ENCODE results near the gene UMOD.

UMOD gene

DNA sequence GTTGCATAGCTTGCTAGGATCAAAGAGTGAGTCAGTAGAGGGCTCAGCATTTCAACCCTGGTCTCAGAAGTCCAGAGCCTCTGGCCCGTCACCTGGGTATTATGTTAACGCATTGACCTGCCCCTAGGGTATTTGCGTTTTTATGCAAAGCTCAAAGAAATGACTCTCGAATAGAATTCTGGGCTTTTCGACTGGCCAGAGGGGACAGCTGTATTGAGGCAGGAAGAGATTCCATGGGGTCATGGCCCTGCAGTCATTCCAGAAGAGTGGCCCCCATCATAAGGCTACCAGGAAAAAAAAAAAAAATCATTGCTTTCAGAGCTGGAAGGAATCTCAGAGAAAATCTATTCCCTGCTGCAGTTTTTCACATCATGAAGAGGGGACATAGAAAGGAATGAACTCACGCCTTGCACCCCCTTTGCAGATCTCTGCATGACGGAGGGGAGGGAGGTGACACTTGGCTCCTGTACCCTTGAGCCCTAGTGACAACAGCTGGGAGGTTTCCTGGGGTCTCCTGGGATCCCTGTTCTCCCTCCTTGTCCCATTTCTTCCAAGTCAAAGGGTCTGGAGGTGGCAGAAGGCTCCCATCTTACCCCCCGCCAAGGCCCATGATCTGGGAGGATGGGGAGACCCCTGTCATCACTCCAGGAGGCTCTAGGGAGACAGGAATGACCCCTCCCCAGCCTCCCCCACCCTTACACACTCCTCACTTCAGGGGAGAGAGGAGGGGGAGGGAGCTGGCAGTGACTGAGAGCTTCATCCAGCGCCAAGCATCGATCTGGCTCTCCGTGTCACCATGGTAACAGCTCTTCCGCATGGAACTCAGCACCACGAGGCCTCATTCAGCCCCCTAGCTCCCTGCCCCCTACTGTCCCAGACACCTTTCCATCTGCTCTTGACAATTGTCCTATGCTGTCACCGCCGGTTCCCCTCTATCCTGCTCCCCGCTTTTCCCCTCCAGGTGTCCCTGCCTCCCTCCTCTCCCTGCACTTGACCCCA, 61.0 kb downstream of the UMOD start:
- DNase-seq, result no peak

DNA sequence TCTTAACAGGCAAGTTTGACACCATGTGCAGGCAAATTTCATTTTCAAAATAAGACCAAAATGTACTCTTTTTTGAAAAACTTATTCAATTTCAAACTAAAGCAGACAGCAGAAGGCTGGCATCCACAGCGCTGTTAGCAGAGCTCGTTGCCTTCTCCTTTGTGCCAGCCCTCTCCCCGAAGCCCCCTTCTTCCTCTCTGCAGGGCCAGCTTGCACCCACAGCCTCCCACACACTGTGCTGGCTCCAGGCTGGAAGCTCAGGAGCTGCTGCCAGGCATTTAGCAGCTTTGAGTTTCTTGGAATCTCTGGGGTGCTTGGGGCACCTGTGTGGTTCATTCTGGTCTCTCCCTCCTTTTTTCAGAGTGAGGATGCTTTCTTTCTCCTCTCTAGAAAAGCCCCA, 62.9 kb downstream of the UMOD start:
- DNase-seq, result no peak

DNA sequence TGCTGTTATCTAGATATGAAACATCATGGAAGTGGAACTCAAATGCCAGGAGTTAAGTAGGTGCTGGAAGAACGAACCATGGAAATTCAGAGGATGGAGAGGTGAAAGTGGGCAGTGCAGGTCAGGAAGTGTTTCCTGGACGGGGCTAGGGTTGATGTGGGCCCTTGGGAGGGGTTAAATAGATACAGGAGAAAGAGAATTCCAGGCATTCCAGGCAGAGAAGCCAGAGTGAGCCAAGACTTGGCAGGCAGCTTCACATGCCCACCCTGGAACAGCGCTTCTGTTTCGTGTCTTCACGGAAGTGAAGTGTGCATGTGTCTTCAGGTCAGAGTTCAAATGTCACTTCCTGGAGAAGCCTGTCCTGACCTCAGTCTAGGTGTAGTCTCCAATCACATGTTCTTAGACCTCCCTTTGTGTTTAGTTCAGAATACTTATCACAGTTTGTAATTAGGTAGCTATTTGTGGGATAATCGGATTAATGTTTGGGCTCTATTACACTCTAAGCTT, 66.5 kb downstream of the UMOD start:
- DNase-seq, result no peak
